GM18511 (cell line): ENCODE results near the gene RGP1.
A peak's percentile ranks its signal among the peaks of the same experiment; 100 is the strongest.

Experiments
- ATAC-seq: cut with Tn5 transposase; IDR thresholded peaks from one replicate; pipeline ENCODE4 v1.9.1; 2021; ENCODE audit warnings: mild to moderate bottlenecking, moderate library complexity; ENCODE audit not compliant: unreplicated experiment

RGP1 gene, protein sequence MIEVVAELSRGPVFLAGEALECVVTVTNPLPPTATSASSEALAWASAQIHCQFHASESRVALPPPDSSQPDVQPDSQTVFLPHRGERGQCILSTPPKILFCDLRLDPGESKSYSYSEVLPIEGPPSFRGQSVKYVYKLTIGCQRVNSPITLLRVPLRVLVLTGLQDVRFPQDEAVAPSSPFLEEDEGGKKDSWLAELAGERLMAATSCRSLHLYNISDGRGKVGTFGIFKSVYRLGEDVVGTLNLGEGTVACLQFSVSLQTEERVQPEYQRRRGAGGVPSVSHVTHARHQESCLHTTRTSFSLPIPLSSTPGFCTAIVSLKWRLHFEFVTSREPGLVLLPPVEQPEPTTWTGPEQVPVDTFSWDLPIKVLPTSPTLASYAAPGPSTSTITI

DNA sequence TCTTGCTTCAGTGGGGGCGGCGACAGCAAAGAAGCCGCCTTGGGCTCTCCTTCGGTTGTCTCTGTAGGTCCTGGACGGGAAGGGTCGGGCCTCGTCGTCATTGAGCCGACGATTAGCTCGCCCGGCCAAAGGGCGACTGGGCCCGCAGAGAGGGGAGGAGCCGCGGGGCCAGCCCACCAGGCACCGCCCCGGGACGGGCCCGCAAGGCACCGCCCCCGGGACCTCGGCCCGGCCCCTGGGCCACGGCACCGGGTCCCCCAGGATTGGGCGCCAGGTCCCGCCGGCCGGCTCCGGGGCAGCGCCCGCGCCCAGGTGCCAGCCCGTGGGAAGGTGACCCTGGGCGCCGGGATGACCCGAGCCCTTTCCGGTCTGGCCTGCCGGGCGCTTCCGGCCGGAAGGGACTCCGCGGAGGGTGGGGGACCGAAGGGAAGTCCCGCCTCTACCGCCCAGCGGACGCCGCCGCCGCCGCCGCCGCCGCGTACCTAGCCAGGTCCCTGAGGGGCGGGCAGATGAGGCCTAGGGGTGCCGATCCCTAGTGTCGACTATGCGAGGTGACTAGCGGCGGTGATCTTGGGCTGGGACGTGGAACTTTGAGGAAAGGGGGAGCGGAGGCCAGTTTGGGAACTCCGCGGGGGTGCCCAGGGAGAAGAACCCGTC lies at the start of gene RGP1, which contains the start of gene GBA2:
Gene RGP1, plus strand, starts transcription at position 430 of the 657 bp plus-strand sequence. CDS start 469 bp downstream, outside the sequence.
Gene GBA2, minus strand, starts transcription at position 371 of the 657 bp plus-strand sequence. CDS start 524 bp downstream, outside the sequence.
- peak; percentile 87 for ATAC-seq

DNA sequence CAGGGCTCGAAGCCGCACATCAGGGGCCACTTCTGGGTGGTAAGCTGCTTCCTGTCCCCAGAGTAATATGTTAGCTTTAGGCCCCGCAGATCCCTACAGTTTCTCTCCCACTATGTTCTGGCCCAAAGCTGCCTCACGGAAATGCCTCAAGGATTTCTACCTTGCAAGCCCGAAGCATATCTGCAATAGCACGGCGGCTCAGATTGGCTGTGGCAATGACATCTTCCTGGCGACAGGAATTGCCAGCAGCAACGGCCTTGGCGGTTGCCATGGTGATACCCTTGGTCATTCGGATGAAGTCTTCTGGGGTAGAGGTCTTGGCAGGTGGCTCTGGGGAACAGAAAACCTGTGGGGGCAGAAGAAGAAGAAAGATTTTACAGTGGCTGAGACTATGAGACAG lies 49.1 kb upstream of the RGP1 start:
- ATAC-seq, result no peak

DNA sequence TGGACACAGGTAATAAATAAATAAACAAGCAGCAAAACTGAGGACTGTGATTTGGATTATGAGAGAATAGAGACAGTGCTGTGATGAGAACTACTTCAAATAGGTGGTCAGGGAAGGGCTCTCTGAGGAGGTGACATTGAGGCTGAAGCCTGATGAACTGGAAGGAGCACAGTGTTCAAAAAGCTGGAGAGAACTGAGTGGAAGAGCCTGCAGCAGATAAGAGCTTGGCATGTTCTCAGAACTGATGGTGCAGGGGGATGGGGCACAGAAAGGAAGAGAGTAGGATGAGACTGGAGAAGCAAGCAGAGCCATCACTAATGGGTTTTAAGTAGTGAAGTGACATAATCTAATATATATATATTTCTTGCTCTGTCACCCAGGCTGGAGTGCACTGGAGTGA lies 48.1 kb upstream of the RGP1 start:
- no peak for ATAC-seq

DNA sequence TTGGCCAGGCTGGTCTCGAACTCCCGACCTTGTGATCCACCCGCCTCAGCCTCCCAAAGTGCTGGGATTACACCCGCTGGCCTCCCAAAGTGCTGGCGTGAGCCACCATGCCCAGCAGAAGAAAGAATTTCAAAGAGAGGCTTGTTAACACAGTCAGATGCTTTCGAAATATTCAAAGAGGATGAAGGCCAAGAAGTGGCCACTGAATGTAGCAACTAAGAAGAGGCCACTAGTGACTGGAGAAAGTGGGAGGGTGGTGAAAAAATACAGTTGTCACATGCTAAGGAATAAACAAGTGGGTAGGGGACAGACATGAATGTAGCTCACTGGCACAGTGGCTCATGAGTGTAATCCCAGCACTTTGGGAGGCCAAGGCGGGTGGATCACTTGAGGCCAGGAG lies 46.4 kb upstream of the RGP1 start:
- no peak for ATAC-seq

DNA sequence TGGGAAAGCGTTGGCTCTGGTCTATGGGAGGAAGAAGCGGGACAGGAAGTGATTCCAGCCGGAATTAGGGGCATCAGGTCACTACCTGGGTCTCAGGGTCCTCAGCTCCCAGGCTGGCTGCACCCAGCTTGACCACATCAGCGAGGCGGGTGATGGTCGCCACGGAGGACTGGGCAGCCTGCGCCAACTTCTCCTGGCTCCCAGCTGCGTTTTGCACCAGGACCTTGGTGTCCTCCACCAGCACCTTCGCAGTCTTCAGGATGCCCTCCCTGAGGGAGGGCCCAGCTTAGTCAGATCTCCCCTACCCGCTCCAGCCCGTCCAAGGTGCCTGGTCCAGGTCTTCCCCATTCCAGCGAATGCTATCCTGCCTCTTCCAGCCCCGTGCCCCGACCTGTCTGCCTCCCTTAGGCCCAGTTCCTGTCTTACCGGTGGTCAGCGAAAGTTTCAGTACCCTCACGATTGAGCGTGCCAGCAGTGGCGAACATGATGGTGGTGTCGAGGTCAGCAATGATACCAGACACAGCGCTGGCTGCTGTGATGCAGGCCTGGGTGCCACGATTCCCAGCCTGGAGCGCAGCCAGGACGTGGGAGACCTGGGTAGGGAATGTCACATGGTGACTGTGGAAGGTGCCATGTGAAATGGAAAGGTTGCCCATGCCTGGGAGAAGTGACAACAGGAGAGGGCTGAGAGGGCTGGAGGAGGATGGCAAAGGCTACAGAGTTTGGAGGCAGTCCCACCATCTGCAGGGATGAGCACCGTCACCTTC lies 45.0 kb upstream of the RGP1 start:
- ATAC-seq, result no peak

DNA sequence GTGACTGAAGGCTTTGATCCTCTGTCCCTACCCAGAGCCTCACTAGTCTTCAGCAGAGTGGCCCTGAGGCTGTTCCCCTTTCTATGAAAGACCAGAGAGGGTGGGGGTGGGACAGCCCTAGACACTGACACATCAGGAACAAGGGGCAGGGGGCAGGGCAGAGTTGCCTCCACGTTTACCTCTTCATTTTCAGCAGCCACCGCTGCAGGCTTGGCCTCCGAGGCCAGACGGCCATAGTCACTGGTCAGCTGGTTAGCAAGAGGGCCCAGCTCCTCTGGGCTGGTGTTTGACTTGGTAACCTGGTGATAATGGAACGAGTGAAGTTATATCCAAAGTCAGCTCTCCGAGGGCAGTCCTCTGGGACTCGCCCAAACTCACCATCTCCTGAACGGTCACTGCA lies 43.7 kb upstream of the RGP1 start:
- no peak for ATAC-seq

DNA sequence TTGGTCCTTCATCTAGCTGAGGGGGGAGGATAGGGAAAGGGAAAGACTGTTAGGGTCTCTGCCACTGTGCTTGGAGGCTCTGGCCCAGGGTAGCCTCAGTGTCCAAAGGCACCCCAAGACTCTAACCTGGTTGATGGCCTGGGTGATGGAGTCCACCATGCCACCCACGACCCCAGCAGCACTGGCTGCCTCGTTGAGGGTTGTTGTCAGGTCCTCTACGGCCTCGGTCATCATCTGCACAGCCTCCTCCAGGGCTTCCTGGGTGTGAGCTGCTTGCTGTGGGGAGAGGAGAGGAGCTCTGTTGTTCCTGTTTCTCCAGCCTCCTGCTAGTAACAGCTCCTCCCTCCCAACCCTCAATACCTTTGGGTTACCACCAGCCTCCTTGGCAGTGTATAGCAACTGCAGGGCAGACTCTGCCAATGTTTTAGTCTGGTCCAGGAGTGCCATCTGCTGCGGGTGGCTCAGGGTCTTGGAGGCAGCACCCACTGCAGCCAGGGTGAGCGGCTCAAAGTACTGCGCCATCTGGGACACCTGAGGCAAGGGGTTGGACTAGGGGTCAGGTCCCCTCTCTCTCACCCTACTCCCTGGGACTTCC lies 43.2 kb upstream of the RGP1 start:
- ATAC-seq, result no peak

DNA sequence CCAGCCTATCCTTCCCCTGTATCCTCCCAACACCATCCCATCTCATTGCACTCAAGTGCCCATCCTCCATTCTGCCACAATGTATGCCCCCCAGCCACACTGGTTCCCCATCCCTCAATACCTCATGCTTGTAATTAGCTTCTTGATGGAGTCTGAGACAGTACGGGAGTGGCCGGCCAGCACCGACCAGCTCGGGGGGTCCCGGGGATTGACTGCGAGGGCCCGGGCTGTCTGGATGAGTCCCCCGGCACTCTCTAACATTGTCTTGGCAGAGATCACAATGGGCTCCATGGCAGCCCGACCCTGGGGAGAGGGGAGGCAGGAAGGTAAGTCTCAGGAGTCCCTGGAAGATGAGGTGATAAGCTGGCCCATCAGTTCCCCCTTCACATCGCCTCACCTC lies 42.1 kb upstream of the RGP1 start:
- no peak for ATAC-seq

DNA sequence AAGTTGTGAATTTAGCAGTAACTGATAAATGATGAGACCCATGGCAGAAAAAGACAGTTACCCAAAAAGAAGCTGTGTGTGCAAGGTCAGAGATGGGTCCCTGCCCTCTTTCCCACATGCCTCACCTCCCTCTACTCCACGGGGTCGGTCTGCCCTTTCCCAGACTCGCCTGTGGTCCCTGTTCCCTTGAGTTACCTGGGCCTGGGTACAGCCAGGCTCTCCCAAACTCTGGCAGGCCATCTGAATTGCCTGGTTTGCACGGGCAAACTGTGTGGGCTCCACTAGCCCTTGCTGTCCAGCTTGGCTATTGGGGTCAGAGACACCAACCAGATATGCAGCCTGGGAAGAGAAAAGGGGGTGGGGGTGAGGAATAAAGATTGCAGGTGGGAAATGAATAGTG lies 40.9 kb upstream of the RGP1 start:
- no peak for ATAC-seq

DNA sequence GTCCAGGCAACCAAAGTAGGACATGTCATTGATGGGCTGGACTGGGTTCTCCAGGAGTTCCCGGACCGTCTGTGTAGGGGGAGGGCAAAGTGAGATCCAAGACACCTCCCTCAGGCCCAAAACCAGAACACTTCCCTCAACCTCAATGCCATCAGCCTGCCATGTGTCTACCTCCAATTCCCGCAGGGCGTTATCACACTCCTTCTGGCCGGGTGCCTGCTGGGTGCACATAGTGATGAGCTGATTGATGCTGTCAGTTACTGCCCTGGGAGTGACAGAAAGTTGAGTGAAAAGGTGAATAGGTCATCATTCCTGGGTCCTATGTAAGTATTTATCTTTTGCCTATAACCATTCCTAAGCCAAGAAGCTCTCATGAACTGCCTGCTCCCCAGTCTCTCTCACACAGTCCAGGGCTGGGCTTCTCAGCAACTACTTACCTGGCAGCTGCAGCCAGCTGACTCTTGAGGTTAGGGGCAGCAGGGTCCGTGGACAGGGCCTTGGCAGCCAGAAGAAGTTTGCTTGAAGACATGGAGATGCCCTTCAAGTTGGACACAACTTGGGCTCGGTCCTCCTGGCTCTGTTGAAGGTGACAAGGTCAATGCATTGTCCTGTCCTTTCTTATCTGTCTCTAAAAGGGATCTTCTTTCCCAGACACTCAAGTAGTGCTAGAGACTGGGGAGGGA lies 38.1 kb upstream of the RGP1 start:
- ATAC-seq, result no peak

DNA sequence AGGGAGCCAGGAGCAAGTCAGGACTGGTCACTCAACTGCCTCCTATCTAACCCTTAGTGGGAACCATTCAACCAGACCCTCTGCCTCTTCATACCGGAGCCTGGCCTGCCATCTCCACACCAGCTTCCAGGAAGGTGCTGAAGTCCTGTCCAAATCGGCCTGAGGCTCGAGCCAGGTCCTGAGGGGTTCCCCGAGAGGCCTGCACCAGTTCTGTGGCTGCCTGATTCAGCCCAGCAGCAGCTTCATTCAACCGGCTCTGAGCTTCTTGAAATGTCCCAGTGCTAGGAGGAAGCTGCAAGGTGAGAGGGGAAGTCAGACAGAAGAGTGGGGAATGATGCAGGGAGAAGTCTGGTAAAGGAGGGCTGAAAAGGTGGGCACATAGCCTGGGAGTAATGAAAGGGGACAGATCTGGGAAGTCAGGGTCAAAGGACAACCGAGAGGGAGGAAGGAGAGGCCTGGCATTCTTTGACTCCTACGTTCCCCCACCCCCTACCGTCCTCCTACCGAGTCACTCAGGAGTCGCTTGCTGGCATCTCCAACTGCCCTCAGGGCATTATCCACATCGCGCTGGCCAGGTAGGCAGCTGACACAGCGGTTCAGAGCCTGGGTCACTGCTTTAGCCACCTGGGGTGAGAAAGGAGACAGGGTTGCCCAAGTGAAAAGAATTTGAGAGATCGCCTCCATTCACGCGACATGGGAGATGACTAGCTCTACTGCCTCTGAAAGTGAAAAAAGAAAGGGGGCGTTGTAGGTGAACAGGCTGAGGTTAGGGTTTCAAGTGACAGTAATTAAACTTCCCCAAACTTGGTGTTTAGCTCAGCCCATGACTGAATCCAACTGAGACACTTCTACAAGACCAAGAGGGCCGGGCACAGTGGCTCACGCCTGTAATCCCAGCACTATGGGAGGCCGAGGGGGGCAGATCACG lies 37.3 kb upstream of the RGP1 start:
- ATAC-seq, result no peak

DNA sequence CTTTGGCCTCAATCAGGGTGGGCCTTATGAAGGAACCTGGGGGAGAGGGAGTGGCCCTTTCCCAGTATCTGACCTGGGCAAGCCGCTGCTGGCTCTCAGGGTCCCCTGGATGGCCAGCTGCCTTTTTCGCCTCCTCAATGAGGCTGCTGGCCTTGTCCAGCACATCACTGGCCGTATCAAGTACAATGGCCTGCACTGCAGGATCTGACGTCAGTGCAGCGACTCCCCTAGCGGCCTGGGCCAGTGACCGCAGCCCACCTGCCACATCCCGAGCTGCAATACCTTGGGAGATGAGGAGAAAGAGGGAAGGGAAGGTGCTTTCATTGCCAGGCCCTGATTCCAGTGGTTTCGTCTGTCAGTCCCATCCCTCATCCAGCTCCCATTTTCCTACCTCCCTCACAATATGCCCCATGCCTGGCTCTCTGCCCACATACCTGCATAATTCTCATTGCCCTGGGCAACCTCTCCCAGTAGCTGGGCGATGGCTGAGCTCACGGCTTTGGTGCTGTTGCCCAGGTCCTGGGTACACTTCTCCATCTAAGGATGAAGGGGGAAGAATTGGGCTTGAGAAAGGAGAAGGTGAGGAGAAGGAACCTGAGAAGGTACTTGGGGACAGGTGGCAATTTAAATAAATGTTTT lies 36.2 kb upstream of the RGP1 start:
- ATAC-seq, result no peak

DNA sequence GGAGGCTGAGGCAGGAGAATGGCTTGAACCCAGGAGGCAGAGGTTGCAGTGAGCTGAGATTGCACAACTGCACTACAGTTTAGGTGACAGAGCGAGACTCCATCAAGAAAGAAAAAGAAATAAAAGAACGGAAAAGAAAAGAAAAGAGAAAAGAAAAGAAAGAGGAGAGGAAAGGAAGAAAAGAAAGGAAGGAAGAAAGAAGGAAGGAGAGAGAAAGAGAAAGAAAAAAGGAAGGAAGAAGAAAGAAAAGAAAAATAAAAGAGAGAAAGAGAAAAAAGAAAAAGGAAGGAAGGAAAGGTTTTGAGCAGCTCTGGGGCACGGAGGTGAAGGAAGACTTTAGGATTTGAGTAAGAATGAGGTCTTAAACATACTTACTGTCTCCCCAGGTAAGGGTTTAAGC lies 35.5 kb upstream of the RGP1 start:
- ATAC-seq, result no peak

DNA sequence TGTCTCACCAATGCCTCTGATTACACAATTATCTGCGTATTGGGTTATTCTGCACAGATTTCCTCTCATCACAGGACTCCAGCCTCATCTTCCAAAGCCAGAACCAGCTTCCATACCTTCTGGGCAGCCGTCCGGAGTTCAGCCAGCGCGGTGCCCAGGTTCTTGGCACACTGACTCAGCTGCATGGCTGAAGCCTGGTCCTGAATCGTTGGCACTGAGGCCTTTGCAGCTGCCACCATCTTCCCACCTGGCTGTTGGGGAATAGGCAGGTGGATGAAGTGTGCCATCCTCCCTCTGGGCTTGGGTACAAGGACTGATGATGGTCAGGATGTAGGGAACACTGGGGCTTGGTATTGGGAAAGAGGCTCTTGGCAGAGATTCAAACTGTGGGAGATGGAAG lies 35.0 kb upstream of the RGP1 start:
- ATAC-seq, result no peak

DNA sequence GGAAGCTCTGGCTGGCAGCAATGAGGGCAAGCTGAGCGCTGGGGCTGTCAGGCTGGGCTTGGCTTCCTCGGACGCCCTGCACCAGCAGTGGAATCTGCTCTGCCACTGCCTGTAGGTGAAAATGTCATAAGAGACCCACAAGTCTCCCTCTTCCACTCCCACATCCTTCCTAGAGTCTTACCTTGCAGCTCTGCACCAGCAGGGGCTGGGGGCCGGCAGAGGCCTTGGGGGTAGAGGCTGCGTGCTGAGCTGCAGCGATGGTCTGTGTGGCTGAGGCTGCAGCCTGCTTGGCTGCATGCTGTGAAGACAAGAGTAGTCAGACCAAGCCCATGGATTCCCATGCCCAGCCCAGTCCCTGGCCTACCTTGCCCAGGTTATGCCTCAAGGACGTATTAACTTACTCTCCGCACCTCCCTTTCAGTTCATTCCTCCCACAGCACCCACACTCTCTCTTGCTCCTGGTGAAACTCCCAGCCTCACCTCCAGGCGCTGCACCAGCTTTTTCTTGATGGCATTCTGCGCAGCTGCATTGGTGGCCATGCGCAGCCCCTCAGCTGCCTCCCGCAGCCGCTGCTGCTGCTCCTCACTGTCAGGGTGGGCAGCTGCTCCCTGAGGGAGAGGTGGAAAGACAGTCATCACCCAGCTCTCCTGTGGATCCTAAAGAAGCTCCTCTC lies 34.4 kb upstream of the RGP1 start:
- ATAC-seq, result no peak

DNA sequence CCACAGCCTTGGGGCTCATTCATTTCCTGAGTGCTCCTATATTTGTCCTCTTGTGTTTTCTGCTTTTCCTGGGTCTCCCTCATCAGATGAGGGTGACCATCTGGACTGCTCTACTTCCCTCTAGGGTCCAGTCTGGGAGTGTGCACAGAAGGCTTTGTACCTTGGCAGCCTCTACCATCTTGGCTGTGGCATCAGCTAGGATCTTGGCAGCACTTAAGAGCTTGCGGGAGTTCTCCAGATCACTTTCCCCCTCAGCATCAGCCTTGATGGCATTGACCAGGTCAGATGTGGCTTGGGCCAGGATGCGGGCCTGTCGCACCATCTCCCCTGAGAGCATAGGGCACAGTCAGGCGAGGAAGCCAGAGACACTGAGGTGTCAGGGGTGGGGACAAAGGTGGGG lies 32.9 kb upstream of the RGP1 start:
- ATAC-seq, result no peak

DNA sequence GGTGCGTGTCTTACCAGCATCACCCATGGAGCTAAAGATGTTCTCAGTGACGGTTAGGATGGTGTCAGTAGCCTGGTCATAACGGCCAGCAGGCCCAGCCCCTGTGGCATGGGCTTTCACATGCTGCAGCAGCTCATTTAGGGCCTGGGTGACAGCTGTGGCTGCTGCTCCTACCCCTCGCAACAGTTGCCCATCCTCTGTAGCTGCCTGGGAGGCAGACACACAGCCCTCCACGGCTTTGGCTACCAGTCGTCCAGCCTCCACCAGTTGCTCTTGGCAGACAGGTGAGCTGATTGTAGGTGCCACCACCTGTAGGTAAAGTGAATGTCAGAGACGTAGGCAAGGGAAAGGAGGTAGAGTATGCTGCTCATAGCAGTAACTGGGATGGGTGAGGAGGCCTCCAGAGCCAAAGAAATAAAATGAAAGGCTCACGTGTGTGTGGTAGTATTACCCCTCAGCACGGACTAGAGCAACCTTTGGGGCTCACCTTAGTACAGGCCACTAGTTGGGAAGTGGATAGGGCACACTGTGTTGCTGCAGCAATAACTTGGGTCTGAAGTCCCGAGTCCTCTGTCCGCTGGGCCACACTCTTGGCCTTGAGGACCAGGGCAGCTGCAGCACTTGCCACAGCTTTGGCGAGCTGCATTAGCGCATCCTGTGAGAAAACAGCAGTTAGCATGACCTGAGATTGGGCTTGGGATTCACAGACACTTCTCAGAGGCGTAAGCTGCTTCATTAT lies 31.8 kb upstream of the RGP1 start:
- no peak for ATAC-seq
